DND-41 (cell line): ENCODE data around the gene SCNN1B.

ENCODE experiments used
- ATAC-seq: fragments of 200-7000 bp; cut with Tn5 transposase; 3 replicates; pipeline ENCODE4 v1.9.1; 2021; ENCODE audit warnings: low read depth; ENCODE audit not compliant: insufficient read depth
- DNase-seq: peaks from one replicate; pipeline ENCODE4 v3.0.0-alpha.2; 2020
- H2AFZ ChIP-seq: 2 replicates; pipeline ENCODE4 v1.6.0; 2012; ENCODE audit warnings: low read depth, low read length
- H3K27ac ChIP-seq: 2 replicates; pipeline ENCODE4 v1.5.1; 2012; ENCODE audit warnings: low read length, inconsistent platforms
- H3K27me3 ChIP-seq: fragments of 200-600 bp; sonication (generic); 2 replicates; pipeline ENCODE4 v1.6.0; 2012; ENCODE audit warnings: low read length, mild to moderate bottlenecking, inconsistent platforms; ENCODE audit not compliant: insufficient read depth, poor library complexity
- H3K36me3 ChIP-seq: 2 replicates; pipeline ENCODE4 v1.5.1; 2012; ENCODE audit warnings: low read length, inconsistent platforms; ENCODE audit not compliant: insufficient read depth
- H3K4me1 ChIP-seq: 2 replicates; pipeline ENCODE4 v1.5.1; 2012; ENCODE audit warnings: mild to moderate bottlenecking, low read length; ENCODE audit not compliant: insufficient read depth
- H3K4me2 ChIP-seq: 2 replicates; pipeline ENCODE4 v1.6.0; 2012; ENCODE audit warnings: mild to moderate bottlenecking, moderate library complexity, low read length, inconsistent platforms; ENCODE audit not compliant: insufficient read depth
- H3K4me3 ChIP-seq, 2 experiments: fragments of 200-600 bp in 1 of 2; shearing (Covaris generic) in 1 of 2; 2 replicates each; pipeline ENCODE4 v1.5.1; 2012 to 2016; ENCODE audit warnings: inconsistent platforms in 2 of 2, low read length in 2 of 2, mild to moderate bottlenecking in 2 of 2, low read depth in 1 of 2, moderate library complexity in 1 of 2
- H3K79me2 ChIP-seq: 2 replicates; pipeline ENCODE4 v1.6.0; 2012; ENCODE audit warnings: low read length, inconsistent platforms; ENCODE audit not compliant: insufficient read depth
- H3K9ac ChIP-seq: 2 replicates; pipeline ENCODE4 v1.6.0; 2012; ENCODE audit warnings: low read depth, mild to moderate bottlenecking, inconsistent platforms, low read length, moderate library complexity
- H3K9me3 ChIP-seq: 2 replicates; pipeline ENCODE4 v1.5.1; 2012; ENCODE audit warnings: low read length, moderate library complexity, mild to moderate bottlenecking, inconsistent platforms; ENCODE audit not compliant: insufficient read depth, severe bottlenecking
- H4K20me1 ChIP-seq: 2 replicates; pipeline ENCODE4 v1.6.0; 2012; ENCODE audit warnings: low read length; ENCODE audit not compliant: insufficient read depth
- EZH2 ChIP-seq: IDR thresholded peaks from 3 replicates; pipeline ENCODE4 v1.6.1; 2012; ENCODE audit warnings: borderline replicate concordance, low read depth, mild to moderate bottlenecking, moderate library complexity, low read length, inconsistent platforms; ENCODE audit not compliant: severe bottlenecking
- TF ChIP-seq, protein P1 (sequence below): IDR thresholded peaks from 2 replicates; pipeline ENCODE4 v1.5.1; 2012; ENCODE audit warnings: borderline replicate concordance, low read length, moderate library complexity, mild to moderate bottlenecking; ENCODE audit not compliant: poor library complexity, severe bottlenecking; ENCODE audit errors: extremely low read depth

SCNN1B gene

GRCh38 chr16:23343643-23344612 is 41.8 kb downstream of the SCNN1B start:
- H4K20me1 ChIP-seq = no peaks in the 10 kb centered on the region
- H3K36me3 ChIP-seq = no peaks in the 10 kb centered on the region
- ATAC-seq (no peak), DNase-seq (no peak)
- H3K4me3 ChIP-seq = no peak overlapping the region
- no peaks in the 10 kb centered on the region for H3K9me3 ChIP-seq
- H2AFZ ChIP-seq = no peak overlapping the region
- H3K4me1 ChIP-seq = no peaks in the 10 kb centered on the region
- no peak overlapping the region for H3K4me2 ChIP-seq
- no peaks in the 10 kb centered on the region for H3K79me2 ChIP-seq
- no peak overlapping the region for H3K9ac ChIP-seq
- no peak overlapping the region for H3K27ac ChIP-seq
- H3K27me3 ChIP-seq = no peaks in the 10 kb centered on the region
- TF ChIP-seq, protein P1, sequence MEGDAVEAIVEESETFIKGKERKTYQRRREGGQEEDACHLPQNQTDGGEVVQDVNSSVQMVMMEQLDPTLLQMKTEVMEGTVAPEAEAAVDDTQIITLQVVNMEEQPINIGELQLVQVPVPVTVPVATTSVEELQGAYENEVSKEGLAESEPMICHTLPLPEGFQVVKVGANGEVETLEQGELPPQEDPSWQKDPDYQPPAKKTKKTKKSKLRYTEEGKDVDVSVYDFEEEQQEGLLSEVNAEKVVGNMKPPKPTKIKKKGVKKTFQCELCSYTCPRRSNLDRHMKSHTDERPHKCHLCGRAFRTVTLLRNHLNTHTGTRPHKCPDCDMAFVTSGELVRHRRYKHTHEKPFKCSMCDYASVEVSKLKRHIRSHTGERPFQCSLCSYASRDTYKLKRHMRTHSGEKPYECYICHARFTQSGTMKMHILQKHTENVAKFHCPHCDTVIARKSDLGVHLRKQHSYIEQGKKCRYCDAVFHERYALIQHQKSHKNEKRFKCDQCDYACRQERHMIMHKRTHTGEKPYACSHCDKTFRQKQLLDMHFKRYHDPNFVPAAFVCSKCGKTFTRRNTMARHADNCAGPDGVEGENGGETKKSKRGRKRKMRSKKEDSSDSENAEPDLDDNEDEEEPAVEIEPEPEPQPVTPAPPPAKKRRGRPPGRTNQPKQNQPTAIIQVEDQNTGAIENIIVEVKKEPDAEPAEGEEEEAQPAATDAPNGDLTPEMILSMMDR = no peak
- no peak for TF ChIP-seq EZH2

GRCh38 chr16:23345237-23345636 is 43.1 kb downstream of the SCNN1B start:
- DNase-seq (no peak), ATAC-seq (no peak)
- Histone ChIP-seq H3K4me3 (no peak overlapping the region), H3K27me3 (no peaks in the 10 kb centered on the region), H3K79me2 (no peaks in the 10 kb centered on the region), H2AFZ (no peak overlapping the region), H3K36me3 (no peaks in the 10 kb centered on the region), H3K4me2 (no peak overlapping the region), H3K9me3 (no peaks in the 10 kb centered on the region), H3K4me1 (no peaks in the 10 kb centered on the region), H3K9ac (no peak overlapping the region), H4K20me1 (no peaks in the 10 kb centered on the region), H3K27ac (no peak overlapping the region)
- TF ChIP-seq, protein P1 = no peak

GRCh38 chr16:23348579-23349469 is 46.7 kb downstream of the SCNN1B start:
- H3K9ac ChIP-seq = no peak overlapping the region
- H2AFZ ChIP-seq = no peak overlapping the region
- no peaks in the 10 kb centered on the region for H3K36me3 ChIP-seq
- no peaks in the 10 kb centered on the region for H3K4me1 ChIP-seq
- no peaks in the 10 kb centered on the region for H3K27me3 ChIP-seq
- no peaks in the 10 kb centered on the region for H3K9me3 ChIP-seq
- no peak overlapping the region for H3K4me2 ChIP-seq
- no peak overlapping the region for H3K27ac ChIP-seq
- H3K4me3 ChIP-seq = no peak overlapping the region
- ATAC-seq (no peak), DNase-seq (no peak)
- TF ChIP-seq EZH2 = no peak
- TF ChIP-seq, protein P1 = peak; percentile 38
- H4K20me1 ChIP-seq = no peaks in the 10 kb centered on the region
- no peaks in the 10 kb centered on the region for H3K79me2 ChIP-seq
